Lung microvascular endothelial cell (primary cell): ENCODE results near the gene BTBD9. TPM values are rescaled to one million over a fixed set of nuclear protein-coding genes. Genes with fewer than 3 reads are reported as not detected.

Experiments used
- DNase-seq, 2 donors: peaks; one replicate each; pipeline versions ENCODE4 v3.0.0 to v3.0.0-alpha.2; 2010; ENCODE audit warnings: low read depth in 2 of 2
- total RNA-seq: library from RNA; depleted of rRNA; stranded (reverse); fragments of >200 nt; gene quantifications from 2 replicates; pipeline ENCODE4 v1.2.1, GENCODE V29; 2014

BTBD9 gene
- total RNA-seq, 1 donor from 2014 or later: 7.1 TPM

DNA sequence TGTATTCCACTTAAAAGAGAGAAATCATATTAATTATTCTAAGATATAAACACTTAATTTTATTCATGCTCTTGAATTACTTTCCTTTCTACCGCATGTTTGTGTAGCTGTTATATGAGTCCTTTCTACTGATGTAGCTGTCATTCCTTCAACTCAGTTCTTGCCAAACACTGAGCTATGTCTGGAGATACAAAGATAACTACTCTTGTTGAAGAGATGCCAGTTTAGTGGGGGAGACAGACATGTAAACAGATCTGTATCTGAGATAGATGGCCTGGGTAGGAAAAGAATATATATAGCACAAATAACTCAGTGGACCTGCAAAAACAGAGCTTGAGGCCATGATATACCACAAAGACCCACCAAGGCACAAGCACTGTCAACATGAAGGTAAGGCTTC, 157.3 kb downstream of the BTBD9 start:
- DNase-seq: peak in 1 of 2 donors; percentile 7

DNA sequence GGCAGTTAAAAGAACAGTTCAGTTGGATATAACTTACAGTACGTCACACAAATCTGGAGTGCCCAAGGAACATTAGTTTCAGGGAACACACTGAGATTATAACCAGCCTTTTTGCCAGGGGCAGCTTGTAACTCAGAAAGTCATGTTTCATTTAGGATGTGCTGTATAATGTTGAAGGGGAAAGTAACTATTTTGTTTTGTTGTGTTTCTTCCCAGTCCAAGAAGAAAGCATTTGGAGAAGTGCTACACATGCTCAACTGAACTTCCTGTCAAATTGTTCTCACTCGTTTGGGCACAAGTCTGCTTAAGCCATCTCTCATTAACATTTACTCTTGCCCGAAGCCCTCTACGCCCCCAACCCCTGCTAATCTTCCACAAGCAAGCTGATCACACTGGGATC, 157.9 kb downstream of the BTBD9 start:
- no peak for DNase-seq

DNA sequence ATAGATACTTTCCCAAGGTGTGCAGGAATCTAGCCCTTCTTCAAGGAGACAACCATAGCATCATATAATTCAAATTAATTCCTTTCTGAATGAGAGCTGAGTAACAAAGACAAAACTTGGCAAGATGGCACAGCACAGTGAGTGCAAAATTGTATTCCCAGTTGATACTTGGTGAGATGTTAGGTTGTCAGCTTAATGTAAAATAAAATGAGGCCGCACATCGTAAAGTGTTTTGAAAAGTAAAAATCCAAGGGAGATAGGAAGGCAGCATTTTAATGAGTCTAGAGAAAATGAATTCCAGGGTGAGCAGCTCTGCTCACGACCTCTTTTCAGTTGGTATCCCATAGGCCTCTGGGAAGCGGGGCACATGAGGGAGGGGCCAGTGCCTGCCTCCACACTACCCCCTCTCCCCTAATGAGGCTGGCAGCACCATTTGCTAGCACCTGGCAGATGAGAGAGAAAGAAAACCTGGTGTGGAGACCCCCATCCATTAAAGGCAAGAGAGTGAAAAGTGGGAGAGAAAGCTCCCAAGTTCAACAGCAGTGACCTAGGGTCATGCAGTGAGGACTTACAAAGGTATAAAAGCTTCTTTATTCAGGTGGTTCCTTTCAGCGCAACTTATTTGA, 158.4 kb downstream of the BTBD9 start:
- no peak for DNase-seq

DNA sequence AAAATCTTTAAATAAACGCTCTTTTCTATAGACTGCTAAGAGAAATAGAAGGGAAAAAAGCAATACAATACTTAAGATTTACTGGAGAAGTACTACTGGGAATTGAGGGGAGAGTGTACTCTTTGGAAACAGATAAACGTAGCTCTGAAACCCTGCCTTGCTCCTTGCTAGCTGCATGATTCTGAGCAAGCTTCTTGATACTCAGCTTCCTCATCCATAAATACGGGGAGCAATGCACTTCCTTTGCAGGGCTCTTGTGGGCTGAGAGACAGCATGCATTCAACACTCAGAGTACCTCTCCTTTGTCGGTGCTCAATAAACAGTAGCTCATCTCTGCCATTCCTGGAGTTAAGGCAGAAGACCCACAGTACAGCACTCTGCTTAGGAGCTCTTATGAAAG, 159.7 kb downstream of the BTBD9 start:
- DNase-seq: no peak

DNA sequence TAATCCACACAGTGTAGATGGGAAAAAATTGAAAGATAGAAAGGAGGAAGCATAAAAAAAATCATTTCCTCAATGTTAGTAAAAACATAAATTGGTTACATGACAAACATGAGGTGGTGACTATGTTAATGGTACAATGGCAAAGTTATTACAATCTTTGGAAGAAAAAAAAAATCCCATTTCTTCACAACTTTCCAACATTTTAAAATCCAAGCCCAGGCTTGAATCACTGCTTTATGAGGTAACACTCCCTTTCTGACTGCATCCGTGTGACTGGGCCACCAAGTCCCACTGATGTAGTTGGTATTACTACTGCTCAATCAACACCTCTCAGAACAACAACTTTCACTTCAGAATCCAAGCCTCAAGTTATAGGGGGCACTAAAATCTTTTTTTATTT, 160.4 kb downstream of the BTBD9 start:
- peak in 1 of 2 donors; percentile 35 for DNase-seq

DNA sequence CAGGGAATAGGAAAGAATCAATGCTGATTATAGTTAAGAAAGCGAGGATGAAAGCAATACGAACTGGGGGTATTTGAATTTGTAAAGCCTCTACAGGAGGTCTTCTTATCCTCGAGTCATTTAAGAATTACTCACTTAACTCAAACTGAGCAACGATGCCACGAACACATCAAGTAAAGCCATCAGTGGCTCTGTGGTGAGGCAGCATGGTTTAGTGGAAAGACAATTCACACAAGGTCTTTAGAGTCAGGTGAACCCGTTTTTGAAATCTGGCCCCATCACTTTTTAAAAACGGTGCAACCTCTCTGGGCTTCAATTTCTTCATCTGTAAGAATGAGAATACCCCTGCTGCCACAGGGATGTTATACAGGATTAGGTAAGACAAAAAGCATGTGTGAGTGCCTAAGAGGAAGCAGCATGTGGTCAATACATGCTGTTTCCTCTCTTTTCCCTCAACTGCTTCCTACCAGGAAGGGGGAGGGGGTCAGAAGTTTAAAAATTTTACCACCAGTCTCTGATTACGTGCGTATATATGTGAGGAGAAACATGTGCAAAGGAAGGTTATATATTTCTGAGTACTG, 162.0 kb downstream of the BTBD9 start:
- no peak for DNase-seq

DNA sequence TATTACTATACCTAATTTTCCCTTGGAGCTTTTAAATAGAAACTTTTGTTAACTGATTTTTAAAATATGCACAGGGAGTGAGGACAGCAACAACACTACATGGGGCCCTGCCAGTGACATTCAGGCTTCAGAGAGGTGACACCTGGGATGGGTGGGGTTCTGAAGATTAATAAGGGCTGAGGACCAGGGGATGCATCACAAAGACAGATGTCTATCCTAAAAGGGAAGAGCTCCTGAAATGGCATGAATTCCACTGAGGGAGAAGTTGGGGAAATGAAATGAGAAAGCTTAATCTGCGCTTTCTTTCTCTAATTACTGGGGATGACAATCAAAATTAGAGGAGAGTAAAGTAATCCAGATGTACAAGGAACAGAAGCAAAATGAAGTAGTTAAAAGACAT, 162.8 kb downstream of the BTBD9 start:
- DNase-seq: no peak

DNA sequence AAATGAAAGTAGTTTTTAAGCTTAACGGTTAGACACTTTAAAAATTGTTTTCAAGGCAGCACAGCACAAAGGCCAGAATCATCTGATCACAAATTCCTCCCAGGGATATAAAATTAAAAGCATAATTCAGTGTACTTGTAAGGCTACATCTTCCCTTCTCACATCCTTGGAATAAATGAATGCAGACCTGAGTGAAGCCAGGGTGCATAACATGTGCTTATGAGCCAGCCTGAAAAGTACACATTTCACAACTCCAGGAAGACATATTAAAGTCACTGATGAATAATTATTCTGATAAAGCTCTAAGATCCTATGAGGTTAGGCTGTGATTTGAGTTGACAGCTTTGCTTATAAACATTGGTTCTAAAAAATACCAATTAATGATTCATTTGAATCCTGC, 163.6 kb downstream of the BTBD9 start:
- DNase-seq: no peak

DNA sequence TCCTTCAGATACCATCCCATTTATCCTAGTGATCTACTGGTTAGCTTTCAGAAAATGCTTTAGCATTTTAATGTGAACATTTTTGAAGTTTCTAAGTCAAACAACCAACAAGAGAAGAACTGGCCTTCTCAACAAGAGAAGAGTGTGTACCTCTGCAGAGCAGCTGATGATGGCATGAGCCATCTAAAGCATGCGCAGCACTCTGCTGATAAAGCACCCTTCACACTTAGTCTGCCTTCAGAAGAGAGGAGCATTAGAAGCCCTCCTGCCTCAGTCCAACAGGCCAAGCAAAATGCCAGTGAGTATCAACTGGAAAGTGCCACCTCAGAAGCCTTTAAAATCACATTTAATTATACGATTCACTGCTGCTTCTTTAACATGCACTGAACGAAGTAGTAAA, 169.2 kb downstream of the BTBD9 start:
- no peak for DNase-seq

DNA sequence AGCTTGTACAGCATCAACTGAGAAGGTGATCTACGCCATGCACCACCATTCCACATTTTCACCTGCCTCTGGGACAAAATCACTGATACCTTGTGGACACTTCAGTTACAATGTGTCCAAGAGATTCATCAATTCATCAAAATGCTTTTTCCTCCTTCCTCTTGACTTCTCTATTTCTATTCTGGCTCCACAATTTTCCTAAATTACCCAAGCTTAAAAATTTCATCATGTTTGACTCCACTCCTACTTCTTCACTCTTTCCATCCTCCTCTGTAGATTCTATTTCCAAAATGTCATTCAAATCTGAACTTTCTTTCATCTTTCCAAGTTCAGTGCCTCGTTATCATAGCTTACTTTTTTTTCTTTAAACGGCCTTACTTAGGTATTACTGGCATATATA, 172.2 kb downstream of the BTBD9 start:
- DNase-seq: no peak

DNA sequence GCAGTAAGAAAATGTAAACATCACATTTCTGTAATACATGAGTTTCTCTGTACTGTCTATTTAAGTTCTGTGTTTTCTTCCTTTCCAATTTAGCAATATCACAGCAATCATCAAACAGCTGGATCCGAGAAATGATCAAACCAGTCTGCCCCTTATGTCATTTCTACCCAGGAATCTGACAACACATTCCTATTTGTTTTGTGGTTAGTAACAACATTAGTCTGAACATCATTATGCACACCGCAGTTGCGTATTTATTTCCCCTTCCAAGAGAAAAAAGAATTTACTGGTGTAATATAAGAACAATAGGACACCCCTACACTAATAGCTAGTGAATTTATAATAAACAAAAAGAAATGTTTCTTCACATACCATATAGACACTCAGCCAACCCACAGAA, 179.5 kb downstream of the BTBD9 start:
- DNase-seq: no peak

DNA sequence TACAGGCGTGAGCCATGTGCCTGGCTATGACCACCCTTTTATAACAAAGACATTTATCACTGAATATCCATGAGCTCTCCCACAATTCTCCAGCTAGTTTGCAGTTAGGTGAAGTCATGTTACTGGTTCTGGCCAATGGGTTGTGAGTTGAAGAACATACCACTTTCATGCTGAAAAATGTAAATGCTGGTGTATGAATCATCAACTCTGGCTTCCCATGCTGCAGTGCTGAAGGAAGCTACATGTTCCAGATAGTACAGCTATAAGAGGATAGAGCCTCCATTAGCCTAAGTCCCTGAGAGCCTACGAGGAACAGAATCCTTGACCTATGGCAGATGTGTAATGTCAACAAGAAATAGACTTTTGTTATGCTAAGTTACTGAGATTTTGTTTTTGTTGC, 180.4 kb downstream of the BTBD9 start:
- DNase-seq: peak in 1 of 2 donors; percentile 4

DNA sequence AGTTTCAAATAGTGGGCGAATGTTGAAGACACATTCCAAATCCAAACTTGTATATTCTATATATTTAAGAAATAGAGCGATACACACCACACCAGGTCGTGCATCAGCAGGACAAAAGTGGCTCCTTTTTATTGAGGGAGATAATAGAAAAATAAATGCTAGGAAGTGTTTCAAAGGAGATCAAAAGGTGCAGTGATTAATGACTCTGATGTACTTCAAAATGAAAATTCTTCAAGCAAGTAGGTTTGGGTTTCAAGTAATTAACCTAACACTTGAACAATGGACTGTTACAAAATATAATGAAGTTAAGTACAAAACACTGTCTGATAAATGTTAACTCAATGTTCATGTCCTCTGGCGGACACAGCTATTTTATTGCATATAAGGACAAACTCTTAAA, 185.9 kb downstream of the BTBD9 start:
- no peak for DNase-seq

DNA sequence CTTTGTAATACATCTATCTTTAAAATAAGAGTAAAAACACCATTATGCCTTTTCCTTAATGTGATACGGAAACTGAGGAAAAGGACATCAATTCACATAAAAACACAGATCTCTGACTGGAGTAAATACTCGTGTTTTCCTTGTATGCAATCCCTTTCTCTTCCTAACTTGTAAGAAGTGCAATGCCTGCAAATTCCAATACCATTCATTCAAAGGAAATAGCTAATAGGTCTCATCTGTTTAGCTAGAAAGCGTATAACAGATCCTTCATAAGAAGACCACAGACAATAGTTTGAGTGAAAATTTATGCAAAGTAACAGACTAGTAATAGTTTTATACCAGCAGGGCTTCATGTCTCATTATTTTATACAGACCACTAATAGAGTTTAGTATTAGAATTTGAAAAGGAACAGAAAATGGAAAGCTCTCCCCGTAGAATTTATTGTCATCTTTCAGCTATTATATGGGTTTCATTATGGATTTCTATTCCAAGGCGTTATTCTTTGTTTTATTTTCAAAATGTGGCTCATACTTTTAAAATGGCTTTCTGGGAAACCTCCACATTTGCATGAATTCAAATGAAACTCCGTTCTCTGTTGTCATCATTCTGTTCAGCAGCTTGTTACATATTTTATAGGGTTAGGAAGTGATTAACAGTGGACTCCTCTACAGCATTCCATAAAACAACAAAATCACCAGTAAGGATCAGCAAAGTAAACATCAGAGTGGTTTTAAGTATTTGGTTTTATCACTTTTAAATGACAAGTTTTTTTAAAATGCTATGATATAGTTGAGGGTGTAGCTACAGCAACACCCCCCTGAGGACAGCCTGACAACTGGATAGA, 186.7 kb downstream of the BTBD9 start:
- no peak for DNase-seq

DNA sequence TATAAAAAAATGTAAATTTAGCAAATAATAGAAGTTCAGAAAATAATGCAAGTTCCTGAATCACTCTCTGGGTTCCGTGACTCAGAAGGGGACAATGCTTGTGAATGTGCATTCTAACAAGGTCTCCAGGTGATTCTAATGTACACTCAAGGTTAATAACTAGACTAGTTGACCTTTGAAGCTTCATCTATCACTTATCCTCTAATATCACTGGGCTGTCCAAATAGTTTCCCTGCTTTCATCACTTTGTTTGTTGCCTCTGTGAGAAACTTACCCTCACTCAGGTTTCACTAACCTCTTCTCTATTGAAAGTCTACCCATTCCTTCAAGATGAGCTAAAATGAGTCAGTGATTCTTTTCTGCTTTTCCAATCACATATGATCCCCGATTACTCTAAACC, 189.0 kb downstream of the BTBD9 start:
- DNase-seq: no peak

DNA sequence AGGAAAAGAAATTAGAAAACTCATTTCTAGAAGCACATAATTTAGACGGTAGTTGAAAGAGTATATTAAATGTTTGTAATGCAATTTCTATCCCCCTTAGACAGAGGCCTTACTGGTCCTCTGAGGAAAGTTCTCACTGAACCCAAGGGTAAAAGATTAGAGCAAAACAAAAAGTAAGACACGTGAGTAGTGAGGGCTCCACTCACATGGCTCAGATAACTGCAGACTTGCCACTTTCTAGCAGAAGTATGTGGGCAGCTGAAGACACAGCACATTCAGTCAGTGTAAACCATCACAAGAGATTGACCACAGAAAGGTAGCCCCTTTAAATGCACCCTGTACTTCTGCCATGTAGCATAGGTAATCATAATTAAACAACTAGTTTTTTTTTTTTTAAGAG, 193.8 kb downstream of the BTBD9 start:
- no peak for DNase-seq

DNA sequence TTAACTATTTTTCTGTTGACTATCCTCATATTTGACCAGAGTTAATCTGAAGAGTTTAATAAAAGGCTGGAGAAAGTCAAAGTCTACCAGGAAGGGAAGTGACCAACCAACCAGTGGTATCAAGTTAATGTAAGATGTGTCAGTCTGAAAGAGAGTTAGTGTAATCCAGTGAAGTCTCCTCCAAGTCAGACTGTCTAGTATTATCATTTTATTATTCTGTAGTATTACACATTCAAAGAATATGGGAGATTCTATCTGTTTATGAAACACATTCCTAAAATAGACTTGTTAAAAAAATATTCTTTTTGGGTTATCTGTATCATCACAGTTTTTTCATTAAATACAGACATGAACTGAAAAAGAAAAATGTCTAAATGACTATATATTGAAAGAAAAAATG, 194.4 kb downstream of the BTBD9 start:
- no peak for DNase-seq

DNA sequence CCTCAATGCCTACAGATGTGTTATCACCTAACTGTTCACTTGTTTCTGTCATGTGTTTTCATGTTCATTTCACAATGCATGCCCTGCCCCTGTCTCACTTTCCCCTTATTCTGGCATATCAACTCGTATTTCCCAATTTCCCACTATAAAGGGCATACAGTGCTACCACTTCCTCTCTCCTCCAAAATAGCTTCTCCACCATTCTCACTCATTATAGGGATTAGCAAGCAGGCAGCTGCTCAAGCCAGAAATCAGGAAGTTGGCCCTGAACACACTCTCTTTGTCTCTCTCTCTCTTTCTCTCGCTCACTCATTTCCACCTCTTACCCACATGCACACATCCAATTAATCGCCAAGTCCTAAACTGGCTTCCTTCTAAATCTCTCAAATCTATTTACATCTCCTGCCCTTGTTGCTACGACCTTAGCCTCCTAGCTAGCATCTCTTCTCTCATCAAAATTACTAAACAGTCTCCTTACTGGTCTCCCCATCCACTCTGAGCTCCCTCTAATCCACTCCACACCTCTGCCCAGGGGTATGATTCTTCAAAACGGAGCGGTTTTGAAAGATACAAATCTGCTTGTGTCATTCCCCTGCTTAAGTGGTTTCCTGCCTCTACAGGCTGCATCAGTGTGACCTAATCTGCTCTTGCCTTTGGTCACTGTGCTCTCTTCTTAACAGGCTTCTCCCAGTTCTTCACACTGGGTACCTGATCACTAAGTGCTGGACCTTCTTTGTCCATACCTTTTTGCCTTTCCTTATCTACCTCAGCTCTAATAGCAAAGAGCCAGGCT, 196.2 kb downstream of the BTBD9 start:
- DNase-seq: peak; percentile 2 to 51

DNA sequence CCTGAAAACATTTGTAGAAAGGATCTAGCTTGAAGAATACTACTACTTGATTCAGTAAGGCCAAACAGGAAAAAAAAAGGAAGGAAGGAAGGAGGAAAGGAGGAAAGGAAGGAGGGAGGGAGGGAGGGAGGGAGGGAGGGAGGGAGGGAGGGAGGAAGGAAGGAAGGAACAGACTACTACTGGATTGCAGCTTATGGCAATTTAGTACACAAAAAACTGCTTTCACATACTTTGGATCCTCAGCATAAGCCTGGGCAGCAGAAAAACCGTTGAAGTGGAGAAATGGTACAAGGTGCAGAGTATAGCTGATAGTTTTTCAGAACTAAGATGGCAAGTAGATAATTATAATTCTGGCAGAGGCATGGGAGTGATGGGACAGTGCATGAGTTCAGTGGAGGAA, 201.6 kb downstream of the BTBD9 start:
- no peak for DNase-seq

DNA sequence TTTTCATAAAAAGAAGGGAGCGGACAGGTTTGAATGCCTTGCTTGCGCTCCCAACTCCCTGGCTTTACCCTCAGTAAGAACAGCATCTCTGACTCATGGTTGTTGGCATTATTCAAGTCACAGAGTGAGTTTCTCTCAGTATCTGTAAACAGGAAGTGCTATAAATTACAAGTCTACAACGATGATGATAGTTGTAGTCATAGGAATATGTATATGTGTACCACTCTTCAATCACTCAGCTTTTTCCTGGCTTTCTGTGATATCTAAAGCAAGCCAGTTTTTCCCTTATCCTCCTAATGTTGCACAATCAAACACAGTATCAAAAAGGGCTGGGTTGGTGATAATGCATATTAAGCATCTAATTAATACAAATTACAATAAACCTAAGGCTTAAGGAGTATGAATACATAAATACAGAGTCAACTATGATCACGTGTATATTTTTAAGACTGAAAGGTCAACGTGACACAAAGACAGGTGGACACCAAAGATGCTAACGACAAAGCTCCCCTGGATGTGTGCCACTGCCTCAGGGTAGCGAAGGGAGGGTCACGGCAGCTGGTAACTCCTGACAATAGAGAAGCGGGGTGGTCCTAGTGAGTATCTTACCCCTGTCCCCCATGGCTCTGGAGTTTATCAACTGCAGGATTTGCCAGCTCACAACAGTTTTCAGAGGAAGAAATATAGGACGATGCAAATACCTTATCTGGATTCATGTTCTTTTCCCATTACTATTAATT, 202.8 kb downstream of the BTBD9 start:
- peak in 1 of 2 donors; percentile 88 for DNase-seq

DNA sequence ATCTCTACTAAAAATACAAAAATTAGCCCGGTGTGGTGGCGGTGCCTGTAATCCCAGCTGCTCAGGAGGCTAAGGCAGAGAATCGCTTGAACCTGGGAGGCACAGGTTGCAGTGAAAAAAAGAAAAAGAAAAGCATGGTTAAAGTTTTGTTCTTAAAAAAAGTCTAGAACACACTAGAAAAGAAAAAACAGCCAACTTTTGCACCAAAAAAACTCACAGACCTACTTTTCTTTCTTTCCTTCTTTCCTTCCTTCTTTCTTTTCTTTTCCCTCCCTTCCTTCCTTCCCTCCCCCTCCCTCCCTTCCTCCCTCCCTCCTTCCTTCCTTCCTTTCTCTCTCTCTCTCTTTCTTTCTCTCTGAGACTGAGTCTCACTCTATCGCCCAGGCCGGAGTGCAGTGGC, 204.4 kb downstream of the BTBD9 start:
- no peak for DNase-seq
